WTC11 (cell line): Measurements from ENCODE around the gene GGA1. TPM values are rescaled to one million over a fixed set of nuclear protein-coding genes. Genes with fewer than 3 reads are reported as not detected.

ENCODE experiments used
- ATAC-seq: fragments of 200-7000 bp; cut with Tn5 transposase; 2 replicates; pipeline ENCODE4 v1.10.0; 2021; ENCODE audit warnings: mild to moderate bottlenecking, moderate library complexity
- CTCF ChIA-PET: fragments of 300-600 bp; sonication (Branson Sonifier 250); formaldehyde crosslinking; loops from one replicate; lab custom pipeline; 2021; ENCODE audit warnings: antibody characterized with exemption; lab: Charles Lee
- POLR2A ChIA-PET: fragments of 350-600 bp; sonication (Branson Sonifier 250); formaldehyde crosslinking; loops from one replicate; lab custom pipeline; 2021; ENCODE audit warnings: antibody characterized with exemption; lab: Charles Lee
- DNase-seq: peaks from one replicate; pipeline ENCODE4 v3.0.0; 2021; ENCODE audit warnings: low spot score
- H3K27ac Mint-ChIP-seq: 2 replicates; pipeline ENCODE4 v1.8.0; 2021; ENCODE audit warnings: mixed read lengths
- H3K27me3 Mint-ChIP-seq: 2 replicates; pipeline ENCODE4 v1.8.0; 2021; ENCODE audit warnings: low read depth, mild to moderate bottlenecking, moderate library complexity, mixed read lengths
- H3K36me3 Mint-ChIP-seq: 2 replicates; pipeline ENCODE4 v1.8.0; 2021; ENCODE audit warnings: mixed read lengths
- H3K4me1 Mint-ChIP-seq: 2 replicates; pipeline ENCODE4 v1.8.0; 2022; ENCODE audit warnings: mixed read lengths
- H3K4me3 Mint-ChIP-seq: 2 replicates; pipeline ENCODE4 v1.8.0; 2021; ENCODE audit warnings: mild to moderate bottlenecking, moderate library complexity, mixed read lengths
- H3K9me3 Mint-ChIP-seq: 2 replicates; pipeline ENCODE4 v1.8.0; 2021; ENCODE audit warnings: mixed read lengths
- FOXK1 ChIP-seq: sonication (generic); formaldehyde crosslinking; IDR thresholded peaks from 2 replicates; pipeline ENCODE4 v1.8.0; 2022; ENCODE audit warnings: mild to moderate bottlenecking, moderate library complexity, missing genetic modification reagents
- GABPB1 ChIP-seq: sonication (generic); formaldehyde crosslinking; IDR thresholded peaks from 2 replicates; pipeline ENCODE4 v1.8.1; 2023; ENCODE audit warnings: mild to moderate bottlenecking, missing genetic modification reagents
- GRHL2 ChIP-seq: fragments of 250-450 bp; sonication (Bioruptor Pico); IDR thresholded peaks from 2 replicates; pipeline ENCODE4 v1.8.0; 2022; ENCODE audit warnings: mild to moderate bottlenecking, moderate library complexity; ENCODE audit not compliant: insufficient replicate concordance, severe bottlenecking
- GTF2I ChIP-seq: fragments of 250-450 bp; sonication (Bioruptor Pico); conservative IDR thresholded peaks from 2 replicates; pipeline ENCODE4 v1.4.0; 2021; ENCODE audit warnings: mild to moderate bottlenecking
- IRF2 ChIP-seq: sonication (generic); formaldehyde crosslinking; IDR thresholded peaks from 2 replicates; pipeline ENCODE4 v1.8.0; 2022; ENCODE audit warnings: low read depth, missing genetic modification reagents, borderline replicate concordance
- NFE2L1 ChIP-seq: sonication (generic); formaldehyde crosslinking; IDR thresholded peaks from 2 replicates; pipeline ENCODE4 v1.8.1; 2023; ENCODE audit warnings: missing genetic modification reagents
- SP1 ChIP-seq: sonication (generic); formaldehyde crosslinking; conservative IDR thresholded peaks from 2 replicates; pipeline ENCODE4 v1.8.1; 2022; ENCODE audit warnings: missing genetic modification reagents
- TCF7 ChIP-seq: sonication (generic); formaldehyde crosslinking; IDR thresholded peaks from 2 replicates; pipeline ENCODE4 v1.8.0; 2022; ENCODE audit warnings: mild to moderate bottlenecking, low read depth, missing genetic modification reagents, moderate library complexity
- ZNF671 ChIP-seq: fragments of 250-450 bp; sonication (Bioruptor Pico); IDR thresholded peaks from 2 replicates; pipeline ENCODE4 v1.8.0; 2021; ENCODE audit warnings: mild to moderate bottlenecking
- total RNA-seq: library from RNA; stranded (reverse); gene quantifications from 3 replicates; pipeline ENCODE4 v1.2.3, GENCODE V29; 2021
- TF ChIP-seq, protein P1 (sequence below): sonication (generic); formaldehyde crosslinking; IDR thresholded peaks from 2 replicates; pipeline ENCODE4 v1.8.0; 2023; ENCODE audit warnings: missing genetic modification reagents, mild to moderate bottlenecking, borderline replicate concordance
- TF ChIP-seq, protein P2 (sequence below): sonication (generic); formaldehyde crosslinking; IDR thresholded peaks from 2 replicates; pipeline ENCODE4 v1.8.1; 2022; ENCODE audit warnings: mild to moderate bottlenecking, missing genetic modification reagents, moderate library complexity, borderline replicate concordance
- TF ChIP-seq, protein P3 (sequence below): sonication (generic); formaldehyde crosslinking; IDR thresholded peaks from 2 replicates; pipeline ENCODE4 v1.8.0; 2022; ENCODE audit warnings: mild to moderate bottlenecking, missing genetic modification reagents
- TF ChIP-seq, protein P4 (sequence below): sonication (generic); formaldehyde crosslinking; IDR thresholded peaks from 2 replicates; pipeline ENCODE4 v1.8.1; 2022; ENCODE audit warnings: missing genetic modification reagents, borderline replicate concordance

GGA1 gene
- total RNA-seq, 1 experiment from 2014 or later: 66.3 TPM

DNA sequence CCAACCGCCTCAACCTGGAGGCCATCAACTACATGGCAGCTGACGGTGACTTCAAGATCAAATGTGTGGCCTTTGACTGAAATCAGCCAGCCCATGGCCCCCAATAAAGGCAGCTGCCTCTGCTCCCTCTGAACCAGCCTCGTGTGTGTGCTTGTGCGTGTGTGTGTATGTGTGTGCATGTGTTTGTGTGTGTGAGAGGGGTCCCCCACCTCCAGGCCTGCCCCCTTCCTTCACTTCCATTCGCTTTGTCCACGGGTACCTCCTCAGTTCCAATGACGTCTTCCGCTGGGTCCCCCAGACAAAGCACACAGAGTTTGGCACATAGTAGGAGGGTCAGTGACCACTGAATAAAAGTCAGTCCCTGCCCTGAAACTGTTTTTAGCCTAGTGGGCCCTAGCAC, 71.0 kb downstream of the GGA1 start:
- peaks cover 18% of the 10 kb centered on the region for H3K27me3 Mint-ChIP-seq
- POLR2A ChIA-PET: no interaction called here
- H3K27ac Mint-ChIP-seq: no peak overlapping the region
- H3K4me1 Mint-ChIP-seq: peaks cover 13% of the 10 kb centered on the region
- CTCF ChIA-PET: interaction anchor here (1.0 to 6.8 kb wide), 4 partner anchors 8 to 48 kb away, joined by 3 to 51 read pairs (median 10); no protein-coding TSS in a partner anchor
- H3K9me3 Mint-ChIP-seq: no peaks in the 10 kb centered on the region
- H3K4me3 Mint-ChIP-seq: no peak overlapping the region
- TF ChIP-seq SP1 (CRISPR knock-in tag) (no peak), IRF2 (CRISPR knock-in tag) (no peak)
- TF ChIP-seq, protein P1, sequence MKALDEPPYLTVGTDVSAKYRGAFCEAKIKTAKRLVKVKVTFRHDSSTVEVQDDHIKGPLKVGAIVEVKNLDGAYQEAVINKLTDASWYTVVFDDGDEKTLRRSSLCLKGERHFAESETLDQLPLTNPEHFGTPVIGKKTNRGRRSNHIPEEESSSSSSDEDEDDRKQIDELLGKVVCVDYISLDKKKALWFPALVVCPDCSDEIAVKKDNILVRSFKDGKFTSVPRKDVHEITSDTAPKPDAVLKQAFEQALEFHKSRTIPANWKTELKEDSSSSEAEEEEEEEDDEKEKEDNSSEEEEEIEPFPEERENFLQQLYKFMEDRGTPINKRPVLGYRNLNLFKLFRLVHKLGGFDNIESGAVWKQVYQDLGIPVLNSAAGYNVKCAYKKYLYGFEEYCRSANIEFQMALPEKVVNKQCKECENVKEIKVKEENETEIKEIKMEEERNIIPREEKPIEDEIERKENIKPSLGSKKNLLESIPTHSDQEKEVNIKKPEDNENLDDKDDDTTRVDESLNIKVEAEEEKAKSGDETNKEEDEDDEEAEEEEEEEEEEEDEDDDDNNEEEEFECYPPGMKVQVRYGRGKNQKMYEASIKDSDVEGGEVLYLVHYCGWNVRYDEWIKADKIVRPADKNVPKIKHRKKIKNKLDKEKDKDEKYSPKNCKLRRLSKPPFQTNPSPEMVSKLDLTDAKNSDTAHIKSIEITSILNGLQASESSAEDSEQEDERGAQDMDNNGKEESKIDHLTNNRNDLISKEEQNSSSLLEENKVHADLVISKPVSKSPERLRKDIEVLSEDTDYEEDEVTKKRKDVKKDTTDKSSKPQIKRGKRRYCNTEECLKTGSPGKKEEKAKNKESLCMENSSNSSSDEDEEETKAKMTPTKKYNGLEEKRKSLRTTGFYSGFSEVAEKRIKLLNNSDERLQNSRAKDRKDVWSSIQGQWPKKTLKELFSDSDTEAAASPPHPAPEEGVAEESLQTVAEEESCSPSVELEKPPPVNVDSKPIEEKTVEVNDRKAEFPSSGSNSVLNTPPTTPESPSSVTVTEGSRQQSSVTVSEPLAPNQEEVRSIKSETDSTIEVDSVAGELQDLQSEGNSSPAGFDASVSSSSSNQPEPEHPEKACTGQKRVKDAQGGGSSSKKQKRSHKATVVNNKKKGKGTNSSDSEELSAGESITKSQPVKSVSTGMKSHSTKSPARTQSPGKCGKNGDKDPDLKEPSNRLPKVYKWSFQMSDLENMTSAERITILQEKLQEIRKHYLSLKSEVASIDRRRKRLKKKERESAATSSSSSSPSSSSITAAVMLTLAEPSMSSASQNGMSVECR: no peak
- ATAC-seq (no peak), DNase-seq (no peak)
- H3K36me3 Mint-ChIP-seq: no peaks in the 10 kb centered on the region

DNA sequence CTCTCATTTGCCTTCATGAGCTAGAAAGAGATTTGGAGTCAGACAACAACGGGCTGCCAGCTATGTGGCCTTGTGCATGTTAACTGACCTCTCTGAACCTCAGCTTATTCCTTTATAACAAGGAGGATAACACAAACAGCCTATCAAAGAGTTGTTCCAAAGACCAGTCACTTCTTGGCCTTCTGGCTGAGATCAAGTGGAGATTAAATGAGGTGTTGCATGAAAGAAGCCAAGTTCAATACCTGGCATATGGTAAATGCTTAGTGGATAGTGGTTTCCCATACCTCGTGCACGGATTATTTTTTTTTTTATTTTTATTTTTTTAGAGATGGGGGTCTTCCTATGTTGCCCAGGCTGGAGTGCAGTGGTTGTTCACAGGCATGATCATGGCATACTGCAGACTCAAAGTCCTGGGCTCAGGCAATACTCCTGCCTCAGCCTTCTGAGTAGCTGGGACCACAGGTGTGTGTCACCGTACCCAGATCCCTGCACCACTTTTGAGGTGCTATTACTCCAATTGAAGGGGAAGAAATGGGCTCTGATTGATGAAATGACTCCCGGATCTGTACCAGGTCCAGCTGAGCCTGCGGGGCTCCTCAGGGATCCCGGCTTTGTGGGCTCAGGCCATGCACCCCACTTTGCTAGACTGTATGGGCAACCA, 71.7 kb downstream of the GGA1 start:
- DNase-seq (no peak), ATAC-seq (no peak)
- H3K27me3 Mint-ChIP-seq: peaks cover 18% of the 10 kb centered on the region
- no peak overlapping the region for H3K4me3 Mint-ChIP-seq
- no peak overlapping the region for H3K27ac Mint-ChIP-seq
- ChIA-PET CTCF (interaction anchor here (0.6 to 4.0 kb wide), 6 partner anchors 9 to 137 kb away, joined by 3 to 85 read pairs (median 22); partner anchors contain the start of genes GGA1 and PDXP), POLR2A (interaction anchor here (0.6 kb wide), 1 partner anchor 225 kb away, joined by 3 read pairs; no protein-coding TSS in a partner anchor)
- H3K36me3 Mint-ChIP-seq: no peaks in the 10 kb centered on the region
- H3K9me3 Mint-ChIP-seq: no peaks in the 10 kb centered on the region
- TF ChIP-seq GABPB1 (CRISPR knock-in tag) (no peak), GTF2I (CRISPR knock-in tag) (no peak), GRHL2 (CRISPR knock-in tag) (no peak), FOXK1 (CRISPR knock-in tag) (no peak), IRF2 (CRISPR knock-in tag) (no peak), NFE2L1 (CRISPR knock-in tag) (no peak), ZNF671 (no peak), TCF7 (CRISPR knock-in tag) (no peak)
- TF ChIP-seq, protein P2, sequence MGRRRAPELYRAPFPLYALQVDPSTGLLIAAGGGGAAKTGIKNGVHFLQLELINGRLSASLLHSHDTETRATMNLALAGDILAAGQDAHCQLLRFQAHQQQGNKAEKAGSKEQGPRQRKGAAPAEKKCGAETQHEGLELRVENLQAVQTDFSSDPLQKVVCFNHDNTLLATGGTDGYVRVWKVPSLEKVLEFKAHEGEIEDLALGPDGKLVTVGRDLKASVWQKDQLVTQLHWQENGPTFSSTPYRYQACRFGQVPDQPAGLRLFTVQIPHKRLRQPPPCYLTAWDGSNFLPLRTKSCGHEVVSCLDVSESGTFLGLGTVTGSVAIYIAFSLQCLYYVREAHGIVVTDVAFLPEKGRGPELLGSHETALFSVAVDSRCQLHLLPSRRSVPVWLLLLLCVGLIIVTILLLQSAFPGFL (CRISPR knock-in tag): no peak
- TF ChIP-seq, protein P3, sequence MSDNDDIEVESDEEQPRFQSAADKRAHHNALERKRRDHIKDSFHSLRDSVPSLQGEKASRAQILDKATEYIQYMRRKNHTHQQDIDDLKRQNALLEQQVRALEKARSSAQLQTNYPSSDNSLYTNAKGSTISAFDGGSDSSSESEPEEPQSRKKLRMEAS (CRISPR knock-in tag): no peak
- TF ChIP-seq, protein P1: no peak
- TF ChIP-seq, protein P4, sequence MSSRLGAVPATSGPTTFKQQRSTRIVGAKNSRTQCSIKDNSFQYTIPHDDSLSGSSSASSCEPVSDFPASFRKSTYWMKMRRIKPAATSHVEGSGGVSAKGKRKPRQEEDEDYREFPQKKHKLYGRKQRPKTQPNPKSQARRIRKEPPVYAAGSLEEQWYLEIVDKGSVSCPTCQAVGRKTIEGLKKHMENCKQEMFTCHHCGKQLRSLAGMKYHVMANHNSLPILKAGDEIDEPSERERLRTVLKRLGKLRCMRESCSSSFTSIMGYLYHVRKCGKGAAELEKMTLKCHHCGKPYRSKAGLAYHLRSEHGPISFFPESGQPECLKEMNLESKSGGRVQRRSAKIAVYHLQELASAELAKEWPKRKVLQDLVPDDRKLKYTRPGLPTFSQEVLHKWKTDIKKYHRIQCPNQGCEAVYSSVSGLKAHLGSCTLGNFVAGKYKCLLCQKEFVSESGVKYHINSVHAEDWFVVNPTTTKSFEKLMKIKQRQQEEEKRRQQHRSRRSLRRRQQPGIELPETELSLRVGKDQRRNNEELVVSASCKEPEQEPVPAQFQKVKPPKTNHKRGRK (CRISPR knock-in tag): no peak
- TF ChIP-seq, all 79 proteins: peak for 0
- peaks cover 13% of the 10 kb centered on the region for H3K4me1 Mint-ChIP-seq
